ENCODE data around the gene RPS18.
A peak's percentile ranks its signal among the peaks of the same experiment; 100 is the strongest.

Gene RPS18

GRCh38 chr6:33292996-33293682 lies 21.3 kb downstream of the RPS18 start:
- no peak for DNase-seq

- no peak for DNase-seq
These were observed 22.4 kb downstream of the RPS18 start for GRCh38 chr6:33294086-33294823.

GRCh38 chr6:33295621-33296369 lies 23.9 kb downstream of the RPS18 start:
- DNase-seq = no peak

- no peak for DNase-seq
These were observed 25.0 kb downstream of the RPS18 start for GRCh38 chr6:33296797-33297405.

GRCh38 chr6:33297406-33297955 lies 25.6 kb downstream of the RPS18 start:
- DNase-seq = peak; percentile 8 to 46

- peak; percentile 47 to 59 for DNase-seq
These were observed 26.3 kb downstream of the RPS18 start for GRCh38 chr6:33297956-33298772.

- peak; percentile 74 to 80 for DNase-seq
These were observed 26.9 kb downstream of the RPS18 start, which contains the start of gene RGL2 for GRCh38 chr6:33298773-33299236. RGL2 (minus strand) TSS chr6:33298942; CDS start chr6:33298610, 332 bp downstream.

- peak; percentile 81 to 86 for DNase-seq
These were observed 27.5 kb downstream of the RPS18 start for GRCh38 chr6:33299237-33299944.

- DNase-seq = no peak
These were observed 30.0 kb downstream of the RPS18 start for GRCh38 chr6:33301877-33302276.

- no peak for DNase-seq
These were observed 32.3 kb downstream of the RPS18 start for GRCh38 chr6:33304216-33304615.

GRCh38 chr6:33305052-33305451 lies 33.2 kb downstream of the RPS18 start:
- DNase-seq = no peak

GRCh38 chr6:33306356-33306755 lies 34.5 kb downstream of the RPS18 start:
- no peak for DNase-seq

- DNase-seq = peak in 1 of 2 donors; percentile 4
These were observed 40.7 kb downstream of the RPS18 start for GRCh38 chr6:33312361-33313104.

GRCh38 chr6:33313105-33313708 lies 41.3 kb downstream of the RPS18 start:
- DNase-seq = peak; percentile 69 to 85

GRCh38 chr6:33313709-33314514 lies 42.0 kb downstream of the RPS18 start, which contains the start of gene TAPBP:
TAPBP (minus strand) TSS chr6:33314078; CDS start chr6:33314041, 37 bp downstream.
- peak; percentile 86 to 88 for DNase-seq

- DNase-seq = peak; percentile 46 to 69
These were observed 42.7 kb downstream of the RPS18 start for GRCh38 chr6:33314515-33314942.

- DNase-seq = peak in 1 of 2 donors; percentile 37
These were observed 43.3 kb downstream of the RPS18 start for GRCh38 chr6:33314943-33315792.

Data from bone marrow (tissue), 2 donors.